Liver (tissue), 9 donors: ENCODE measurements around the gene NCAPH2. TPM values are rescaled to one million over a fixed set of nuclear protein-coding genes. Genes with fewer than 3 reads are reported as not detected.

Source experiments
- DNase-seq: peaks from one replicate; pipeline ENCODE4 v3.0.0-alpha.2; 2017; ENCODE audit warnings: low spot score
- H3K27ac ChIP-seq, 2 donors: one replicate each; pipeline ENCODE4 v1.7.0; 2013; ENCODE audit warnings: inconsistent platforms in 2 of 2, low read length in 2 of 2, control low read depth in 1 of 2, low read depth in 1 of 2, mild to moderate bottlenecking in 1 of 2
- H3K27me3 ChIP-seq, 4 donors: one replicate each; pipeline versions ENCODE4 v1.6.1 to v1.7.0; 2013; ENCODE audit warnings: low read length in 3 of 4, inconsistent platforms in 1 of 4, mild to moderate bottlenecking in 1 of 4, moderate library complexity in 1 of 4; ENCODE audit not compliant: control insufficient read depth in 4 of 4, insufficient read depth in 4 of 4
- H3K36me3 ChIP-seq, 4 donors: one replicate each; pipeline versions ENCODE4 v1.6.1 to v1.7.0; 2013; ENCODE audit warnings: low read length in 3 of 4, mild to moderate bottlenecking in 3 of 4, low read depth in 1 of 4, moderate library complexity in 1 of 4; ENCODE audit not compliant: control insufficient read depth in 4 of 4, insufficient read depth in 3 of 4
- H3K4me1 ChIP-seq, 4 donors: one replicate each; pipeline versions ENCODE4 v1.6.1 to v1.7.0; 2013; ENCODE audit warnings: low read length in 3 of 4, mild to moderate bottlenecking in 3 of 4, moderate library complexity in 1 of 4; ENCODE audit not compliant: control insufficient read depth in 4 of 4, insufficient read depth in 4 of 4
- H3K4me3 ChIP-seq, 3 donors: one replicate each; pipeline versions ENCODE4 v1.6.1 to v1.7.0; 2013; ENCODE audit warnings: low read length in 3 of 3, control low read depth in 1 of 3, low read depth in 1 of 3, mild to moderate bottlenecking in 1 of 3
- H3K9ac ChIP-seq, 2 donors: one replicate each; pipeline ENCODE4 v1.7.0; 2013; ENCODE audit warnings: low read length in 2 of 2, mild to moderate bottlenecking in 2 of 2, moderate library complexity in 2 of 2, control low read depth in 1 of 2, low read depth in 1 of 2
- H3K9me3 ChIP-seq, 4 donors: one replicate each; pipeline versions ENCODE4 v1.6.1 to v1.7.0; 2013; ENCODE audit warnings: low read length in 3 of 4; ENCODE audit not compliant: control insufficient read depth in 4 of 4
- EGR1 ChIP-seq, 2 donors: IDR thresholded peaks; 2 replicates each; pipeline ENCODE4 v1.6.1; 2016 to 2018; ENCODE audit warnings: antibody characterized with exemption in 2 of 2, low read depth in 2 of 2
- FOXA1 ChIP-seq: IDR thresholded peaks from 2 replicates; pipeline ENCODE4 v1.6.1; 2016; ENCODE audit warnings: antibody characterized with exemption
- FOXA2 ChIP-seq: IDR thresholded peaks from 2 replicates; pipeline ENCODE4 v1.6.1; 2016; ENCODE audit warnings: antibody characterized with exemption
- GABPA ChIP-seq, 2 donors: IDR thresholded peaks in 1 of 2; conservative IDR thresholded peaks in 1 of 2; 2 replicates each; pipeline ENCODE4 v1.6.1; 2016; ENCODE audit warnings: antibody characterized with exemption in 2 of 2, mild to moderate bottlenecking in 1 of 2, moderate library complexity in 1 of 2
- HNF4A ChIP-seq, 2 donors: conservative IDR thresholded peaks; 2 replicates each; pipeline ENCODE4 v1.6.1; 2016; ENCODE audit warnings: antibody characterized with exemption in 2 of 2, mild to moderate bottlenecking in 2 of 2
- HNF4G ChIP-seq: IDR thresholded peaks from 2 replicates; pipeline ENCODE4 v1.6.1; 2016; ENCODE audit warnings: antibody characterized with exemption
- JUND ChIP-seq, 2 donors: IDR thresholded peaks; 2 replicates each; pipeline ENCODE4 v1.6.1; 2016; ENCODE audit warnings: antibody characterized with exemption in 2 of 2
- MAX ChIP-seq: IDR thresholded peaks from 2 replicates; pipeline ENCODE4 v1.6.1; 2016; ENCODE audit warnings: antibody characterized with exemption
- NR2F2 ChIP-seq: IDR thresholded peaks from 2 replicates; pipeline ENCODE4 v1.6.1; 2016; ENCODE audit warnings: antibody characterized with exemption
- RAD21 ChIP-seq, 2 donors: IDR thresholded peaks; 2 replicates each; pipeline ENCODE4 v1.6.1; 2016; ENCODE audit warnings: antibody characterized with exemption in 2 of 2, mild to moderate bottlenecking in 2 of 2
- REST ChIP-seq: IDR thresholded peaks from 2 replicates; pipeline ENCODE4 v1.6.1; 2016; ENCODE audit warnings: antibody characterized with exemption, mild to moderate bottlenecking
- RXRA ChIP-seq, 2 donors: IDR thresholded peaks; 2 replicates each; pipeline ENCODE4 v1.6.1; 2017 to 2018; ENCODE audit warnings: antibody characterized with exemption in 2 of 2, mild to moderate bottlenecking in 1 of 2
- SP1 ChIP-seq: IDR thresholded peaks from 2 replicates; pipeline ENCODE4 v1.6.1; 2018; ENCODE audit warnings: antibody characterized with exemption, mild to moderate bottlenecking
- TAF1 ChIP-seq: conservative IDR thresholded peaks from 2 replicates; pipeline ENCODE4 v1.6.1; 2016; ENCODE audit warnings: antibody characterized with exemption, mild to moderate bottlenecking
- YY1 ChIP-seq: IDR thresholded peaks from 2 replicates; pipeline ENCODE4 v1.6.1; 2016; ENCODE audit warnings: antibody characterized with exemption, mild to moderate bottlenecking
- WGBS: extraction: QIAGEN DNeasy Blood & Tissue Kit; methylation state at CpG from one replicate; pipeline ENCODE4 v1.1.7; 2013; 5-methylcytosine and 5-hydroxymethylcytosine counted together
- polyA plus RNA-seq, 2 donors: library from polyadenylated mRNA; stranded (reverse) in 1 of 2; unstranded in 1 of 2; fragments of 200-250 nt in 1 of 2; fragments of >200 nt in 1 of 2; fragmentation: Nextera tagmentation in 1 of 2; extraction: Ambion mirVana in 1 of 2; gene quantifications; one replicate each; pipeline versions ENCODE4 v1.2.1 to v1.2.3, GENCODE V29; 2013 to 2015
- total RNA-seq, 2 donors: library from RNA; depleted of rRNA; stranded (reverse); fragments of >200 nt; gene quantifications; one replicate each; pipeline ENCODE4 v1.2.3, GENCODE V29; 2014
- TF ChIP-seq, protein P1 (sequence below): IDR thresholded peaks from 2 replicates; pipeline ENCODE4 v1.6.1; 2016; ENCODE audit warnings: antibody characterized with exemption
- TF ChIP-seq, protein P2 (sequence below): IDR thresholded peaks from 2 replicates; pipeline ENCODE4 v1.6.1; 2016; ENCODE audit warnings: antibody characterized with exemption
- TF ChIP-seq, protein P3 (sequence below): fragments of 150-350 bp; IDR thresholded peaks from 2 replicates; pipeline ENCODE4 v1.5.1; 2017; ENCODE audit warnings: improper control_type of control experiment, low read depth, low read length; ENCODE audit not compliant: missing input control
- donor health status: healthy.
- donor health status: healthy.
- donor health status: healthy.
- donor health status: healthy.
- donor health status: healthy.

Gene NCAPH2
- total and polyA plus RNA-seq, 4 donors: 12.0 to 30.8 (median 13.9) TPM

- H3K36me3 ChIP-seq: peaks cover 9 to 20% (median 14%) of the 10 kb centered on the region in 4 donors
- 85% methylated on average over 6 of the region's 6 CpGs for WGBS
- H3K4me3 ChIP-seq: no peak overlapping the region
- no peak overlapping the region for H3K27ac ChIP-seq
- no peak for DNase-seq
- no peaks in the 10 kb centered on the region for H3K27me3 ChIP-seq
- TF ChIP-seq NR2F2 (no peak), TAF1 (no peak), MAX (no peak), EGR1 (IDR thresholded peaks at IDR 0.05; ENCODE audit: low read depth in 2 of 2) (no peak), YY1 (no peak), RAD21 (IDR thresholded peaks at IDR 0.05) (no peak), FOXA2 (no peak), HNF4G (no peak), RXRA (IDR thresholded peaks at IDR 0.05) (no peak)
- TF ChIP-seq, protein P1, sequence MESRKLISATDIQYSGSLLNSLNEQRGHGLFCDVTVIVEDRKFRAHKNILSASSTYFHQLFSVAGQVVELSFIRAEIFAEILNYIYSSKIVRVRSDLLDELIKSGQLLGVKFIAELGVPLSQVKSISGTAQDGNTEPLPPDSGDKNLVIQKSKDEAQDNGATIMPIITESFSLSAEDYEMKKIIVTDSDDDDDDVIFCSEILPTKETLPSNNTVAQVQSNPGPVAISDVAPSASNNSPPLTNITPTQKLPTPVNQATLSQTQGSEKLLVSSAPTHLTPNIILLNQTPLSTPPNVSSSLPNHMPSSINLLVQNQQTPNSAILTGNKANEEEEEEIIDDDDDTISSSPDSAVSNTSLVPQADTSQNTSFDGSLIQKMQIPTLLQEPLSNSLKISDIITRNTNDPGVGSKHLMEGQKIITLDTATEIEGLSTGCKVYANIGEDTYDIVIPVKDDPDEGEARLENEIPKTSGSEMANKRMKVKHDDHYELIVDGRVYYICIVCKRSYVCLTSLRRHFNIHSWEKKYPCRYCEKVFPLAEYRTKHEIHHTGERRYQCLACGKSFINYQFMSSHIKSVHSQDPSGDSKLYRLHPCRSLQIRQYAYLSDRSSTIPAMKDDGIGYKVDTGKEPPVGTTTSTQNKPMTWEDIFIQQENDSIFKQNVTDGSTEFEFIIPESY: no peak
- no peaks in the 10 kb centered on the region for H3K9me3 ChIP-seq
- peaks cover 7 to 39% (median 21%) of the 10 kb centered on the region in 4 donors for H3K4me1 ChIP-seq
- H3K9ac ChIP-seq: no peak overlapping the region
Observed at GRCh38 chr22:50470491-50470890, 37.5 kb upstream of the NCAPH2 start.

DNA sequence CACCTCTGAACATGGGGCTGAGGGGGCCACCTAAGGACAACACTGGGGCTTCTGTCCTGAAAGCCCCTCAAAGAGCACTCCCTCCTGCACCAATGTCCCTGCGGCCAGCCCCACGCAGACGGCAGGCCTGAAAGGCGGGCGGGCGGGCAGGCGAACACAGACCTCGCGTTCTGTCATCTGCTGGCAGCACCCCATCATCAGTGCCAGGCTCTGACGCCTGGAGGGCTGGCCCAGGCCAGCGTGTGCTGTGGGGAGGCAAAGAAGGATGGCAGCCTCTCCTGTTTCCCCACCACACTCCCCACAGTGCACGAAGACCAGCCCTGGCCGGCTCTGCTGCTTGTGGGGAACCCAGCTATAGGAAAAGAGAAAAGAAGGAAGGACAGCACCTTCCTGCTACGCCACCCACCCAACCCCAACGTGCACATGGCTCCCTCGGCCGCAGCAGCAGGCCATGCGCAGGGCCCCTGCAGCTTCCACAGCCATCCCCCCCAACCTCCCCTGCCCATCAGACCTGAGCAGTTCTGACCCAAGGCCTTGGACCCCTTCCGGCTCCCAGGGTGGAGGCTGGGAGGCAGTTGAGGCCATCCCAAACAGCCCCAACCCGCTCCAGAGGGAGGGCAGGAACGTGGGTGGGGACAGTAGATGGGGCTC lies 36.7 kb upstream of the NCAPH2 start:
- no peak for TF ChIP-seq HNF4G
- TF ChIP-seq, protein P2, sequence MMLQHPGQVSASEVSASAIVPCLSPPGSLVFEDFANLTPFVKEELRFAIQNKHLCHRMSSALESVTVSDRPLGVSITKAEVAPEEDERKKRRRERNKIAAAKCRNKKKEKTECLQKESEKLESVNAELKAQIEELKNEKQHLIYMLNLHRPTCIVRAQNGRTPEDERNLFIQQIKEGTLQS: no peak
- no peak for TF ChIP-seq SP1
- no peak for TF ChIP-seq HNF4A (conservative IDR thresholded peaks at IDR 0.05)
- no peak for TF ChIP-seq RXRA (IDR thresholded peaks at IDR 0.05)
- TF ChIP-seq RAD21 (IDR thresholded peaks at IDR 0.05): no peak
- no peak for TF ChIP-seq MAX
- no peak for TF ChIP-seq YY1
- TF ChIP-seq, protein P1: no peak
- no peak for TF ChIP-seq TAF1
- TF ChIP-seq, protein P3, sequence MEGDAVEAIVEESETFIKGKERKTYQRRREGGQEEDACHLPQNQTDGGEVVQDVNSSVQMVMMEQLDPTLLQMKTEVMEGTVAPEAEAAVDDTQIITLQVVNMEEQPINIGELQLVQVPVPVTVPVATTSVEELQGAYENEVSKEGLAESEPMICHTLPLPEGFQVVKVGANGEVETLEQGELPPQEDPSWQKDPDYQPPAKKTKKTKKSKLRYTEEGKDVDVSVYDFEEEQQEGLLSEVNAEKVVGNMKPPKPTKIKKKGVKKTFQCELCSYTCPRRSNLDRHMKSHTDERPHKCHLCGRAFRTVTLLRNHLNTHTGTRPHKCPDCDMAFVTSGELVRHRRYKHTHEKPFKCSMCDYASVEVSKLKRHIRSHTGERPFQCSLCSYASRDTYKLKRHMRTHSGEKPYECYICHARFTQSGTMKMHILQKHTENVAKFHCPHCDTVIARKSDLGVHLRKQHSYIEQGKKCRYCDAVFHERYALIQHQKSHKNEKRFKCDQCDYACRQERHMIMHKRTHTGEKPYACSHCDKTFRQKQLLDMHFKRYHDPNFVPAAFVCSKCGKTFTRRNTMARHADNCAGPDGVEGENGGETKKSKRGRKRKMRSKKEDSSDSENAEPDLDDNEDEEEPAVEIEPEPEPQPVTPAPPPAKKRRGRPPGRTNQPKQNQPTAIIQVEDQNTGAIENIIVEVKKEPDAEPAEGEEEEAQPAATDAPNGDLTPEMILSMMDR: no peak
- no peak for TF ChIP-seq GABPA (IDR thresholded peaks at IDR 0.05 in 1 of 2, conservative IDR thresholded peaks at IDR 0.05 in 1 of 2)
- no peak for TF ChIP-seq JUND (IDR thresholded peaks at IDR 0.05)
- no peak for TF ChIP-seq FOXA2
- TF ChIP-seq REST: no peak
- TF ChIP-seq FOXA1: no peak
- TF ChIP-seq EGR1 (IDR thresholded peaks at IDR 0.05; ENCODE audit: low read depth in 2 of 2): no peak
- TF ChIP-seq NR2F2: no peak
- H3K9me3 ChIP-seq: no peaks in the 10 kb centered on the region
- H3K4me3 ChIP-seq: no peak overlapping the region
- peaks cover 4 to 11% (median 8%) of the 10 kb centered on the region in 4 donors for H3K36me3 ChIP-seq
- no peak overlapping the region for H3K9ac ChIP-seq
- H3K27ac ChIP-seq: no peak overlapping the region
- no peak for DNase-seq
- H3K4me1 ChIP-seq: peaks cover 9 to 41% (median 24%) of the 10 kb centered on the region in 4 donors
- WGBS: 88% methylated on average over 21 of the region's 21 CpGs
- H3K27me3 ChIP-seq: no peaks in the 10 kb centered on the region
